AML-193 (cell line): ENCODE data around the gene ACSF2.
"Not testable (repeated sequence)": the region's sequence is repeated elsewhere in the genome, so short reads cannot be mapped to it uniquely, and the experiment has no call there.

Experiments
- DNase-seq, 2 experiments: peaks; one replicate each; lab custom pipeline; 2025; lab: John Stamatoyannopoulos, UW

The ACSF2 gene

DNA sequence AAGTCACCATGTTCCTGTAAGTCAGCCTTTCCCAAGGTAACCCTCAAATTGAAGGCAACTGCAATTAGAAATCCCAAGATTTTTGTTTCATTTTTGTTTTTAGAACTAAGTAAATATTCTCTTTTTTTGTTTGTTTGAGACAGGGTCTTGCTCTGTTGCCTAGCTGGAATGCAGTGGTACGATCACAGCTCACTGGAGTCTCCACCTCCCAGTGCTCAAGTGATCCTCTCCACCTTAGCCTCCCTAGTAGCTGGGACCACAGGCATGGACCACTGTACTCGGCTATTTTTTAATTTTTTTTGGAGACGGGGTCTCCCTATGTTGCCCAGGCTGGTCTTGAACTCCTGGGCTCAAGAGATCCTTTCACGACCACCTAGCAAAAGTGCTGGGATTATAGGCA lies 18.1 kb upstream of the ACSF2 start:
- no peak for DNase-seq

DNA sequence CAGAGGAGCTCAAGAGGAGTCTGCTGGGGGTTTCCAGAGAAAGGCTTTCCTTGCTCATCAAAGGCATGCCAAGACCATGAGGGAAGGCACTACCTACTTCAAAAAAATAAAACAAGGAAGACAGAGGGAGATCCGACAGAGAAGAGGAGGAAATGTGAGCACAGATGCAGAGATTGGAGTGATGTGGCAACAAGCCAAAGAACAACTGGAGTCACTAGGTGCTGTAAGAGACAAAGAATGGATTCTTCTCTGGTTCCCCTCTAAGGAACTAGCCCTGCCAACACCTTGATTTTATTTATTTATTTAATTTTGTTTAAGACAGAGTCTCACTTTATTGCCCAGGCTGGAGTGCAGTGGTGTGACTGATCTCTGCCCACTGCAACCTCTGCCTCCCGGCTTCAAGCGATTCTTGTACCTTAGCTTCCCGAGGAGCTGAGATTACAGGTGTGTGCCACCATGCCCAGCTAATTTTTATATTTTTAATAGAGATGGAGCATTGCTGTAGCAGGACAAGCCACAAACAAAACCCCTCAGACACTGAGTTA lies 13.8 kb upstream of the ACSF2 start:
- DNase-seq = no peak

DNA sequence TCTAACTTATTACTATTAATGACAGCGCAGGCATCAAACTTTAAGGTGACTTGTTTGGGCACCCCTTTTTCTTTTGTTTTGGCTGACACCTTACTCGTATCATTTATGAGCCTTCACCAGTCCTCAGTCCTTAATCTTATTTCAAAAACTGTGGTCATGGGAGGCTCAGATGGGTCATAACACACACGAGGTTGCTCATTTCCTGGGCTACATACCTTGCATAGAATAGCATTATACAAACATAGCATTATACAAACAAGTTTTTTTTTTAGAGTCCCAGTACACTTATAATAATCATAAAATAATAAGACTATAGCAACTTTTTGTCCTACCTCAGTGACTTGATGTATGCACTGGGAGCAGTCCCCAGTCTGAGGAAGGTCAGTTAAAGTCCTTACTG lies 11.2 kb upstream of the ACSF2 start:
- no peak for DNase-seq

DNA sequence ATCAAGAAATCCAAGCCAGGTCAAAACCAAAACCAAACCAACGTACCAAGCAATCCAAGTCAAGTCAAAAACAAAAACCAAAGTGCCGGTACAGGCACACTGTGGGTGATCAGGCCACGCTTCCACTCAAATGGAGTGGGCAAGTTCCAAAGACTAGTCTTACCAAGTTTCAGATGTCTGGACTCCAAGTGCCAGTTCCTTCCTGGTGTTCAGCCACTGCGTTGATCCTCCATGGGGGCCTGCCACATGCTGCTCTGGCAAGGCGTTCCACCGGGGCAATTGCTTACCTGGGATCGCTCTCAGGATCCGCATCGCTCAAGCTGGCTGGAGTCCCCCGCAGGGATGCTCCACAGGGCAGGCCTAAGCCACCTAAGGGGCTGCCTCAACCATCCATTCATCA lies 6.4 kb upstream of the ACSF2 start:
- not testable (repeated sequence) for DNase-seq

DNA sequence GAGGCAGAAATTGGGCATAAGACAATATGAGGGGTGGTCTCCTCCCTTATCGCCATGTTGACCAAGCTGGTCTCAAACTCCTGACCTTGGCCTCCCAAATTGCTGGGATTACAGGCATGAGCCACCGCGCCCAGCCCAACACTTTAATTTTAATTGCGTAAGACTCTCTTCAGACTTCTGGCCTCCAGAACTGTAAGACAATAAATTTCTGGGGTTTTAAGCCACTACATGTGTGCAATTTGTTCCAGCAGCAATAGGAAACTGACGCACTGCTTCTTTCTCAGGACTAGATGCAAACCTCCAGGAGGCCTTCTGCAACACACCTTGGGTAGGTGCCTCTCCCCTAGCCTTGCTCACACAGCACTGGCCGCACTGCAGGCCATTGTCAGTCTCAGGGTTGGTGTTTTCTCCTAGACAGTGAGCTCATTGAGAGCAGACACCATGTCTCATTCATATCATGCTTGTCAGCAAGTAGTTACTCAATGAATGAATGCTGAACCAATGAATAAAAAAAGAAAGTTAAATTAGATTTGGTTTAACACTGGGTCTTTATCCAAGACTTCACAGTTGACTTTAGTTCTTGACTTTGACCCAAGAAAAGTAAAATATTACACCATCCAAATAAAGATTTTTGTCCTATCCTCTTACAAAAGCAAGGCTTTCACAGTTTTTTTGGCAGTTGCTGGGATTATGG lies 5.5 kb upstream of the ACSF2 start:
- DNase-seq = no peak

DNA sequence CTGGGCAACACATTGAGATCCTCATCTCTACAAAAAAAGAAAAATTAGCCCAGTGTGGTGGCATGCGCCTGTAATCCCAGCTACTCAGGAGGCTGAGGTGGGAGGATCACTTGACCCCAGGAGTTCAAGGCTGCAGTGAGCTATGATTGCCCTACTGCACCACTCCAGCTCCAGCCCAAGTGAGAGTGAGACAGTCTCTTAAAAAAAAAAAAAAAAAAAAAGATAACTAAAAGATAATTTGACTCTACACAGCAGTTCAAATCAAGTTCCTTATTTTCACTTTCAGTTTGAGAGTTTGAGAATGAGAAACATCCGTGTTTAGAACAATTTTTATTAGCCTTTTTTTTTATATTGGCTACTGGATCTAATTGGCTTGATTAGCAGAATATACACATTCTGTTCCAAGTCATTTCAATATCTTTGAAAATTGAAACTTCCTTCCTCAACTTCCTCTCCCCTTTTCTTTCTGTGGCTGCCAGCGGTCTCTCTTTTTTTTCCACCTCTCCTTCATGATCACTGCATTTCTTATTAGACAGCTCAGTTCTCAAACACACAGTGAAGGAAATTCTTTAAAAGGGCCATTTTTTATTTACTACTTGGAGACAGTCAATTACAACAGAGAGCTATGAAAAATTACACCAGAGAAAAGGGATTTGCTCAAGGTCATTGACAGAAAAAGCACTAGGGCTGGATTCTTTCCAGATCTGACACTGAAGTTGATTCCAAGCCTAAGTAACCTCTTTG lies 4.5 kb upstream of the ACSF2 start:
- peak; percentile 63 to 69 for DNase-seq

DNA sequence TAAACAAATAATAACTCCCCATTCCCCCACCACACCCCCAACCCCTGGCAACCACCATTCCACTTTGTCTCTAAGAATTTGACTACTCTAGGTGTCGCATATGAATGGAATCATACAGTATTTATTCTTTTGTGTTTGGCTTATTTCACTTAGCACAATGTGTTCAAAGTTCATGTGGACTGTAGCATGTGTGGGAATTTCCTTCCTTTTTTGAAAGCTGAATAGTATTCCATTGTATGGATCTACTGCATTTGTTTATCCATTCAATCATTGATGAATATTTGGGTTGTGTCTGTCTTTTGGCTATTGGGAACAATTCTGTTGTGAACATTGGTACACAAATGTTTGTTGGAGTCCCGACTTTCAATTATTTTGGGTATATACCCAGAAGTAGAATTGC lies 3.3 kb upstream of the ACSF2 start:
- DNase-seq = no peak

DNA sequence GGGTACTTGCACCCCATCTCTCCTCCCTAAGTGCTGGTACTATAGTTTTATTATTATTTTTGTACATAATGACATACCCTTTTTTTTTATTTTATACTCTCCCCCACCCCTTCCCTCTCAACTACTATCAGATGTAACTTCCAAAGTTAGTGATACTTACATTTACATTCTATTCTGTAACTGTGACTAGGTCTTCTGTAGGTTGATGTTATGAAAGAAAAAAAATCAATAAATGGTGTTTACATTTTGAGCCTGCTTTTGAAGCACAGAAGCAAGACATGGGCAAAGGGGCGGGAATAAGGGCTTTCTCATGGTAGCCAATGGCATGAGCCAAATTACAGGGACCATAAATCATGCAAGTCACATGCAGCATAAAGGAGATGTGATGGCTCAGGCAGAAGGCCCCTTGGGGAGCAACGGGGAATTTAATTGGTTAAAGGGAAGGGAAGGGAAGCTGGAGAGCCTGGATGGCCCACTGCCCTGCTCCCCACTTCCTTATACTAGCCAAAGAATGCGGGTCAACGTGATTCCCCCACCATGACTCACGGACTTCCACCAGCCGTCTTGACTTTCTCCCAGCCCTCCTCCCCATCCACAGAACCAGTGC lies 2.4 kb upstream of the ACSF2 start:
- DNase-seq = no peak

DNA sequence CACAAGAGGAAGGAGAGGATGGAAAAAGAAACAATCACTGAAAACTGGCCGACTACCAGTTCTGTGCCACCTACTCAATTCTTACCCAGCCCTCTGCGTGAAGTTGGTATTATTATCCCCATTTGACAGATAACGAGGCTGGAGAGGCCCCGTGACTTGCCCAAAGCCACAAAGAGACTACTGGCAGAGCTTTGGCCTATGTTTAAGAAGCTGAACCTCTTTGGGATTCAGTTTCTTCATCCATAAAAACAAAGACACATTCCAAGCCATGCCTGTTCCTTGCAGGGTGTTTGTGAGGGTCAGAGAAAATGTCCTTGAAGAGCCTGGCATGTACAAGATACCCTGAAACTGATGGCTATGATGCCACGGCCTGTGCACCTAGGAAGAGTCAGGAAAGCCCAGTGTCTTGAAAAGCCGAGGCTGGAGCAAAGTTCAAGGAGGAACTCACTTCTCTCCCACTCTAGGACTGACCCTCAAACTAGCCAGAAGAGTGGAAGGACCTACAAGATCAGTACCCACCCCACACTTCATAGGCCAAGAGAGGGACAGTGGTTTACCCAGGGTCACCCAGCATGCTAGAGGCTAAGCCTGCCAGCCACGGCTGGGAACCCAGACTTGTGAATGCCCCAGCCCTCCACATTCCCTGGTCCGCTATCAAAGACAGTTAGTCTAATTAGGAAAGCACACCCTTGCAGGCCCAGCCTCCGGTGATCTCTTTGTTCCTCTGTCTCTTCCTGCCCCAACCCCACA lies 1.6 kb upstream of the ACSF2 start:
- DNase-seq = no peak

DNA sequence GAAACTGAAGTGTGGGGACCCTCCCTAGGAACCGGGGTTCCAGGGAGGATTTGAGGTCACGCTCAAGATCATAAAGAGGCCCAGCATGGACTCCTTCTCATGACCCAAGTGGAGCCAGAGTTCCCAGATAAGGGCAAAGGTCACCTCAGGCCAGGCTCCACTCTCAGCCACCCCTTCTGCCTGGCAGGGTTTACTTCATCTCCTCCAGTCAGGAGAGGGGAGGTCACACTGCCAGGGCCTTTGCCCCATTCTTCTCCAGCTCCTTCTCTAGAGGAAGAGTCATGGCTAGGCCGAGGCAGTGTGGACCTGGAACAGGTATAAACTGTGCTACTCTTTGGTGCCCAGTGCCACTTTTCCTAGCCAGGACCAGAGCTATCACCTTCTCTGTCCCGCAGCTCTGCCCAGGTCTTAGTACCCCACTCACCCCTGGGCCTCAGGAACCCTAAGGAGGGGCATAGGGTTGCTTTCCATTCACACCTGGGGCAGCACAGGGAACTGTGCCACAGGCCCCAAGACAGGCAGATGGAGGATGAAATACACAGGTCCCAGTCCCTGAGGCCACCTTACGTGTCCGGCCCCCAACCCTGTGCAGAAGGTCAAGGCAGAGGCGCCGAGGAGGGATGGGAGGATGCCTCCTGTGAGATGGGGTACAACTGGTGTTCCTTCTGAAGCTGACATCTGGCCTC lies 879 bp upstream of the ACSF2 start:
- no peak for DNase-seq

DNA sequence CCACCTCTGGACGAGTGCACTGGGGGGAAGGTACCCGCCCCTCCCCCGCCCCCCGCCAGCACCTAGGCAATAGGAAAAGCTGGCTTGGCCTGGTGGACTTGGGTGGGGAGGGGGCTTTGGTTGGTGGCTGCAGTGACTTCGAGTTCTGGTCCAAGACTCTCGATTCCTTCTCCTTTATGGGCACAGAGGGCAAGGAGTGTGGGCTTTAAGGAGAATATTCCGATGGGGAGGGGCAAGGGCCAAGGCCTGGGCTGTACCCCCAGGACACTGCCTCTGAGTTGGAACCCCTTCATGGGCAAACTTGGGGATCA lies 409 bp downstream of the ACSF2 start:
- no peak for DNase-seq

DNA sequence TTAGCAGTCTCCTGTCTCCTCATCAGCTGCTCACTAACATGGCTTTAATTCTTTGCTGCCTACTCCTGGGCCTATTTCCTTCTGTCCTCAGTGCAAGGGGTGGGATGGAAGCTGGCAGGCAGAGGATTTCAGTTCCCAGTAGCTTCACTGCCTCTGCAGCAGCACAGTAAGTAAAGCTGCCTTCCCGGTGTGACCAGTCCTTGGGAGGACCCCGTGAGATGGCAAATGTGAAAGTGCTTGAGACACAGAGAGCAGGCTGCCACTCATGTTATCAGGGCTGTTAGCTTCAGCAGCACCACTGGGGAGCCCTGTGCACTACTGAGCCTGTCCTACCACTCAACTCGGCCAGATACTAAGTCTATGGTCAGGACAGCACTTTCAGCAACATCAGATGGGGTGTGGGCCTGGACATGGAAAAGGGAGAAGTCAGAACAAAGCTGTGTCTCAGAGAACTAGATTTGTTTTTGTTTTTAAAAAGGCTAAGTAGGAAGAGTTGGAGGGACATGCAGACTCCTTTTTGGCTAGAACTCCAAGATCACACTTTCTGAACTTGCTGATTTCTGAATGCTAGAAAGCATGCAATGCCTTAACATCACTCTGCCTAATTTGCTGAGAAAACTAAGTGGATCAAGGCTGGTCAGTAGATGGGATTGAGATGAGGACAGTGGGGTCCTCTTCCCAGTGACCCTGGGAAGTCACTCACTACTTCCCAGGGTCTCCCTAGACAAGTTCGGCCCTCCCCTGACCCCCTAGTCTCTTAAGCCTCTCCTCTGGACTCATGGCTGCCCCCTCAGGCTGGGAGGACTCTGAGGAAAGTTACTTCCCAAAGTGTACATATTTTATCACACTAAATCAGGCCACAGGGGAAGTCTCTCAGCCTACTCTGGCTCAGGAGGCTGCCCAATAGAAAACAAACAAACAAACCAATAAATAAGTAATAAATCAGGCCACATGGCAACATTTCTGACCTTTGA lies 1.1 kb downstream of the ACSF2 start:
- peak; percentile 51 to 62 for DNase-seq

DNA sequence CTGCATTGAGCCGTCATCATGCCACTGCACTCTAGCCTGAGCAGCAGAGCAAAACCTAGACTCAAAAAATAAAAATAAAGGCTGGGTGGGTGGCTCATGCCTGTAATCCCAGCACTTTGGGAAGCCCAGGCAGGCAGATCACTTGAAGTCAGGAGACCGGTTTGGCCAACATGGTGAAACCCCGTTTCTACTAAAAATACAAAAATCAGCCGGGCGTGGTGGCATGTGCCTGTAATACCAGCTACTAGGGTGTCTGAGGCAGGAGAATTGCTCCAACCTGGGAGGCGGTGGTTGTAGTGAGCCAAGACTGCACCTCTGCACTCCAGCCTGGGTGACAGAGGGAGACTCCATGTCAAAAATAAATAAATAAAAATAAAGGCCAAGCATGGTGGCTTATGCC lies 2.1 kb downstream of the ACSF2 start:
- DNase-seq = not testable (repeated sequence)

DNA sequence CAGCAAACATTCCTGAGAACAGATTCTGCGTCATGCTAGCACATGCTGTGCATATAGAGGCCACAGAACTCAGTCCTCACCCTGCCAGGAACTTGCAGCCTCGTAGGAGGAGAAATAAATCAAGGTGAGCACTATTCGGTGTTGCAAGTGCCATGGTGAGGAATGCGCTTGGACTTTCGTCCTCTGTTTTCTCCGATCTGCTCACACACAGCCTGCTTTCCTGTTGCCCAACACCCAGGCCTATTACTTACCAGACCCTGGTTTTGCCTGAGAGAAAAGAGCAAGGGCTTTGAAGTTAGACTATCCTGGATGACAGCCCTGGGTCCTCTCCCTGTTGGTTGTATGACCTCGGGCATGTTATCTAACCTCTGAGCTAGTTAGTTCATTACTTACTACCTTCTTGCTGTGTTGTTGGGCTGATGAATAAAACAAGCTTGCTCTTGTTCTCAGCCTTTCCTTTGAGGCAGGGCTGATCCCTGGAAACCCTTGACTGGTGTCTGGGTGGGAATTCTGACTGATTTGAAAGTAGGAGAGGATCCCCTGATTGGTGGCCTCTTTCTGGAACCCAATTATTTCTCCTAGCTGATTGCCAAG lies 2.9 kb downstream of the ACSF2 start:
- DNase-seq = no peak

DNA sequence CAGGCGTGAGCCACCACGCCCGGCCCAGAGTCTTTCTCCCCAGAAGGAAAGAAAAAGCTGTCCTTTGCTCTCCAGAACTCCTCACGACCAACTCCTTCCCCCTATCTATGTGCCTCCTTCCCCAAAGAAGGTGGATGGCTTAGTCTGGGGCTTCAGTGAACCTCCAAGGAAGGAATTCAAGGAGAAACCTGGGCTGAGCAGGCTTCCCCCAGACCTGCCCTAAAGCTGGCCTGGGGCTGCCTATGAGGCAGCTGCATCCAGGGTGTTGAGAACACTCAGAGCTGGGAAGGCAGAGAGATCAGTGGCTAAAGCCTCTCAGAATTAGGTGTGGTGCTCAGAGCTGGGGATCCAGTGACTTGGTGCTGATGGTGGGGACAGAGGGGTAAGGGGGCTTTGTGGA lies 3.8 kb downstream of the ACSF2 start:
- DNase-seq = no peak

DNA sequence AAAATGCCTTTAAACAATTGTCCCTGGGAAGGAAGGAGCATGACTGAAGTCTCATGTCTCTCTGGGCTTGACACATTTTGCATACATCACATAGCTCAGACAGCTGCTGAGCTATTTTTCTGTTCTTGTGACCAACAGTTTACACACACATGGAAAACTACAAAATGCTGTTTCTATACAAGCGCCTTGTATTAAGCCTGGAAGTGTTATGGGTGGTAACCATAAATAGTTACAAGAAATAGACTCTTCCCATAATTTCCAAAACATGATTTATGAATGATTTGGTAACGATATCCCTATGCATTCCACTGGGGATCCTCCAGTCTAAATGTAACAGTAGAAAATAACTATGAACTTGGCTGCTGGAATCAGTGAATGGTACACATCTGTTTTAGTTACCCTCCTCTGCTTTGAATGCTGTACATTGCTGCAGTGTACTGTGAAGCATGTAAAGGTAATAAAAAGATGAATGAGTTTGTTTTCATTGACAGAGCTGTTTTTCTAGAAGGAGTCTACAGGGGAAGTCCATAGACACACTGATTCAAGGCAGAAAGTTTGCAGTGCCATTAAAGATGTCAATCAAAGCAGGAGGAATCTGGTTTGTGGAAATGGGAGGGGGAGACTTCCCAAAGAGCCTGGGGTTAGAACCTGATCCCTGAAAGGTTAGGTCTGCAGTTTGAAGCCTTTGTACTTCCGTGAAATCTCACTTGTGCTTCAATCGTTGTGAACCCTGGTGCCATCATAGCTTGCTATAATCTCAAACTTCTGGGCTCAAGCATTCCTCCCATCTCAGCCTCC lies 5.0 kb downstream of the ACSF2 start:
- no peak for DNase-seq

DNA sequence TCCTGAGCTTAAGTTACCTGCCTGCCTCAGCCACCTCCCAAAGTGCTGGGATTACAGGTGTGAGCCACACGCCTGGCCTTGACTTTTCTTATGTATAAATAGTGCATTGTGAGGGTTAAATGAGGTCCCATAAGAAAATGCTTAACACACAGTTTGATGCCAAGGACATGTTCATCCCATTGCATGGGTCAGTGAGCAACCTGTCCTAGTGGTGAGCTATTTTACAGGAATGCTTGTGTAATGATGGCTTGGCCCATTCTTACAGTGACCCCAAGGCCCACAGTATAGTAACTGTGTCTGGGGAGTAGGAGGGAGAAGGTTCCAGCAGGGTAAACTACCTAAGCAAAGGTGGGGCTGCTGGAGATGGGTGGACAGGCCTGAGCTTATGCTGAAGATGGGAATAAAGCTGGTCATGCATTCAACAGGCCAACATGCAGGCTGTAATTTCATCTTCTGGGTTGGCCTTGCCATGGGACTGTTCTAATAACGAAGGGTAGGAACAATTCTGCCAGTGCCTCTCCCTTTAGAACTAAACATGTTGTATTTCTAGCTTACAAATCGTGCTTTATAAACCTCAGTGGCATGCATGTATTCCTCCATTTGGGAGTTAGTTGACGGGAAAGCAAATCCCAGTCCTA lies 6.2 kb downstream of the ACSF2 start:
- DNase-seq = no peak

DNA sequence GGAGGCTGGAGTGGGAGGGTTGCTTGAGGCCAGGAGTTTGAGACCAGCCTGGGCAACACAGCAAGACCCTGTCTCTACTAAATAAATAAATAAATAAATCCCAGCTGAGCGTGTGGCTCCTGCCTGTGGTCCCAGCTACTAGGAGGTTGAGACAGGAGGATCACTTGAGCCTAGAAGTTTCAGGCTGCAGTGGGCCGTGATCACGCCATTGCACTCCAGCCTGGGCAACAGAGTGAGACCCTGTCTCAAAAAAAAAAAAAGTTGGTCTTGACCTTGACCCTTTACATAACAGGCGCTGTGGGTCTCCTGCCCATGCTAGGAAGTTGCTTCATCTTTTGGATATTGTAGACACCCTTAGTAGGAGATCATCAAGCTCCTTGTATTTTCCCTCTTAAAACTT lies 11.4 kb downstream of the ACSF2 start:
- no peak for DNase-seq

DNA sequence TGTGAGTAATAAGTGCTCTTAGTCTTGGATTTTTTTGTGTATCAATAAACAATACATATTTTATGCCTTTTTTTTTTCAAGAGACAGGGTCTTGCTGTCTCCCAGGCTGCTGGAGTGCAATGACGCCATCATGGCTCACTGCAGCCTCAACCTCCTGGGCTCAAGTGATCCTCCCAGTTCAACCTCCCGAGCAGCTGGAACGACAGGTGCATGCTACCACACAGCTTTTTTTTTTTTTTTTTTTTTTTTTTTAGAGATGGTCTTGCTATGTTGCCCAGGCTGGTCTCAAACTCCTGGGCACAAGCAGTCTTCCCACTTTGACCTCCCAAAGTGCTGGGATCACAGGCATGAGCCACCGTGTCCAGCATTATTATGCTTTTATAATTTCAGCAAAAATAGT lies 13.0 kb downstream of the ACSF2 start:
- no peak for DNase-seq
